ENCODE data around the gene APCDD1L.

APCDD1L gene

GRCh38 chr20:58492074-58492718, 23.0 kb downstream of the APCDD1L start:
- DNase-seq (no peak), ATAC-seq (no peak)

GRCh38 chr20:58486207-58486606, 29.0 kb downstream of the APCDD1L start:
- DNase-seq (no peak), ATAC-seq (no peak)

- DNase-seq (no peak), ATAC-seq (no peak)
These were observed 29.8 kb downstream of the APCDD1L start for GRCh38 chr20:58485393-58485792.

GRCh38 chr20:58483470-58483869, 31.7 kb downstream of the APCDD1L start:
- no peak for DNase-seq
- ATAC-seq = no peak

- no peak for ATAC-seq
- no peak for DNase-seq
These were observed 32.1 kb downstream of the APCDD1L start for GRCh38 chr20:58483051-58483450.

GRCh38 chr20:58482416-58482815, 32.8 kb downstream of the APCDD1L start:
- ATAC-seq (no peak), DNase-seq (no peak)

- DNase-seq = peak; percentile 87
- ATAC-seq = peak; percentile 81
These were observed 33.6 kb downstream of the APCDD1L start for GRCh38 chr20:58481481-58482021.

GRCh38 chr20:58480551-58481336, 34.5 kb downstream of the APCDD1L start:
- no peak for DNase-seq
- no peak for ATAC-seq

- DNase-seq (no peak), ATAC-seq (no peak)
These were observed 35.3 kb downstream of the APCDD1L start for GRCh38 chr20:58479726-58480440.

- ATAC-seq (no peak), DNase-seq (no peak)
These were observed 36.9 kb downstream of the APCDD1L start for GRCh38 chr20:58478141-58478805.

GRCh38 chr20:58475466-58475865, 39.7 kb downstream of the APCDD1L start:
- ATAC-seq (no peak), DNase-seq (no peak)

GRCh38 chr20:58473453-58474425, 41.5 kb downstream of the APCDD1L start:
- ATAC-seq (no peak), DNase-seq (no peak)

GRCh38 chr20:58472273-58473018, 42.8 kb downstream of the APCDD1L start:
- ATAC-seq = no peak
- no peak for DNase-seq

GRCh38 chr20:58471193-58472164, 43.7 kb downstream of the APCDD1L start:
- ATAC-seq = no peak
- no peak for DNase-seq

GRCh38 chr20:58470336-58471192, 44.6 kb downstream of the APCDD1L start:
- DNase-seq (no peak), ATAC-seq (no peak)

GRCh38 chr20:58469616-58470015, 45.6 kb downstream of the APCDD1L start:
- ATAC-seq = no peak
- DNase-seq = no peak

- ATAC-seq (no peak), DNase-seq (no peak)
These were observed 47.3 kb downstream of the APCDD1L start for GRCh38 chr20:58467572-58468527.
